Colon (tissue), 2 donors: ENCODE measurements around the gene VOPP1.
"Not testable (repeated sequence)": the region's sequence is repeated elsewhere in the genome, so short reads cannot be mapped to it uniquely, and the experiment has no call there.

Experiments used
- FAIRE-seq: peaks from 2 replicates; lab custom pipeline; 2012; peaks lifted over from hg19 to GRCh38; lab: Jason Lieb, UNC
- donor health status: control.
- donor health status: control.

The VOPP1 gene

GRCh38 chr7:55572378-55573233 lies at the start of gene VOPP1:
VOPP1 (minus strand) TSS chr7:55572502; CDS start chr7:55572324, 178 bp downstream.
- no peak for FAIRE-seq

GRCh38 chr7:55618913-55619312 lies 46.6 kb upstream of the VOPP1 start:
- no peak for FAIRE-seq

GRCh38 chr7:55614365-55615064 lies 42.2 kb upstream of the VOPP1 start:
- peak; percentile 41 for FAIRE-seq

- not testable (repeated sequence) for FAIRE-seq
Measured at GRCh38 chr7:55609726-55610125, 37.4 kb upstream of the VOPP1 start.

- FAIRE-seq, result peak; percentile 97
Measured at GRCh38 chr7:55605661-55606060, 33.4 kb upstream of the VOPP1 start.

- FAIRE-seq, result not testable (repeated sequence)
Measured at GRCh38 chr7:55597944-55598499, 25.7 kb upstream of the VOPP1 start.

GRCh38 chr7:55597214-55597739 lies 25.0 kb upstream of the VOPP1 start:
- not testable (repeated sequence) for FAIRE-seq

- FAIRE-seq, result no peak
Measured at GRCh38 chr7:55595511-55595910, 23.2 kb upstream of the VOPP1 start.

- no peak for FAIRE-seq
Measured at GRCh38 chr7:55594870-55595269, 22.6 kb upstream of the VOPP1 start.

- no peak for FAIRE-seq
Measured at GRCh38 chr7:55594414-55594813, 22.1 kb upstream of the VOPP1 start.

- no peak for FAIRE-seq
Measured at GRCh38 chr7:55593515-55594318, 21.4 kb upstream of the VOPP1 start.

GRCh38 chr7:55593172-55593514 lies 20.8 kb upstream of the VOPP1 start:
- no peak for FAIRE-seq

- FAIRE-seq, result no peak
Measured at GRCh38 chr7:55592492-55592891, 20.2 kb upstream of the VOPP1 start.

- FAIRE-seq, result no peak
Measured at GRCh38 chr7:55591282-55591931, 19.1 kb upstream of the VOPP1 start.

GRCh38 chr7:55590517-55591281 lies 18.4 kb upstream of the VOPP1 start:
- FAIRE-seq, result no peak

- no peak for FAIRE-seq
Measured at GRCh38 chr7:55589905-55590304, 17.6 kb upstream of the VOPP1 start.

GRCh38 chr7:55588976-55589604 lies 16.8 kb upstream of the VOPP1 start:
- FAIRE-seq, result no peak

- FAIRE-seq, result no peak
Measured at GRCh38 chr7:55588379-55588699, 16.0 kb upstream of the VOPP1 start.

GRCh38 chr7:55587687-55588378 lies 15.5 kb upstream of the VOPP1 start:
- FAIRE-seq, result no peak

- not testable (repeated sequence) for FAIRE-seq
Measured at GRCh38 chr7:55582656-55583055, 10.4 kb upstream of the VOPP1 start.
